ENCODE data around the gene TOMM22.

Gene TOMM22

DNA sequence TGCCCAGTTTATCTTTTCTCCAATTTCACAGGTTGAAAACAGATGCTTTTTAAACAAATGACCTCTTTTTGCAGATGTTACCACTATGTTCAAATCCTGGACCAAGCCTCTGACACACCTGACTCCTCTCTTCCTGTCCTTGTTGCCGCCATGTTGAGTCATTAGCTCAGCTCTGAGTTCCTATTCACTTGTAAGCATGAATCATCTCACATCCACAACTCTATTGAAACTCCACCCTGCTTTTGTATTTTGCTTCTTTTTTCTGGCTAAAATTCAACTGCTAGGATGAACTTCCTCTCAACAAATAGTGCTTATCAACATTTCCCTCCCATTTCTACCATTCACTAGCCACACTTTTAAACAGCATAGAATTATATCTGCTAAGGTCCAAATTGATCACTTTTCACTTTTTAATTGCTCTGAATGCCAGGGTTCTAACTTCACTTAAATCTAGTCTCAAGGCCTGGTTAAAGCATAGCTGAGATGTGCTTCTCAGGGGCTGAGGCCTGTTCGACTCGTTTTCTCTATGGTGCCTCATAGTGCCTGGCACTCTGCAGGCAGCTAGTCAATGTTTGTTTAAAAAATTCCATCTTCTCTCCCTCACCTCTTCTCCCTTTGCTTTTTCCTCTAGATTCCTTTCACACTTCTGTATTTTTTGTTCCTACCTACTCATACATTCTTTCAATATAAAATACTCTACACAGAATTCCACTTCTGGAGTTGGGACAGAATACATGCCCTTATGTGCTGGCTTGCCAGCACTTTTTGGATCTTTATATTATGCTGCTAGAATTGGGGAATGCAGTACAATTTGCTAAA, 15.1 kb downstream of the TOMM22 start:
- DNase-seq (ENCODE audit: low spot score), result peak; percentile 66

DNA sequence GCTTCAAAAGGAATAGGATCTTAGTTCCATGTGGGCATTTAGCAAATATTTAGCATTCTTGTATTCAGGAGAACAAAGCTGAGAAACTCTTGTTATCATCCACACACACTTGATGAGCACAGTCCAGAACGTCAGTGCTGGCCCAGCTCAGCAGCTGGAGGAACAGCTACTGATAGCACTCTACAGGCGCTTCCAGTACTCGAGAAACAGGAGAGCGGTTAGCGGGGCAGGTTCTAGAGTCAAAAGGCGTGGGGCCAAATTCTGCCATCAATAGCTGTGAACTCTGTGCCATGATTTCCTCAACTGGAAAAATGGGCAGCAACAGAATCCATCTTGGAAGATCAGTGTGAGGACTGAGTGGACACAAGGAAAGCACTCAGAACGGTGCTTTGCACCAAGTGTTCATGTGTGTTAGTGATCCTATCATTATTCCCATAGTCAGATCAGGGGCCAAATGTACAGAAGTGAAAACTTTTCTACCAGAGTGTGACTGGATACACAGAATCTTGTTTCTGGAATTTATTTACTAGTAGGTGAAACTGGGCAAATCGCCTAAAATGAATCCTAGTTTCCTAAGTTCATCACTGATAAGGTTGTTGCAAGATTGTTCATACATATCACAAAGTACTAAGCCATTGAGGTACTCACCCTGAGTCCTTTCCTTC, 15.8 kb downstream of the TOMM22 start:
- DNase-seq (ENCODE audit: low spot score), result no peak

DNA sequence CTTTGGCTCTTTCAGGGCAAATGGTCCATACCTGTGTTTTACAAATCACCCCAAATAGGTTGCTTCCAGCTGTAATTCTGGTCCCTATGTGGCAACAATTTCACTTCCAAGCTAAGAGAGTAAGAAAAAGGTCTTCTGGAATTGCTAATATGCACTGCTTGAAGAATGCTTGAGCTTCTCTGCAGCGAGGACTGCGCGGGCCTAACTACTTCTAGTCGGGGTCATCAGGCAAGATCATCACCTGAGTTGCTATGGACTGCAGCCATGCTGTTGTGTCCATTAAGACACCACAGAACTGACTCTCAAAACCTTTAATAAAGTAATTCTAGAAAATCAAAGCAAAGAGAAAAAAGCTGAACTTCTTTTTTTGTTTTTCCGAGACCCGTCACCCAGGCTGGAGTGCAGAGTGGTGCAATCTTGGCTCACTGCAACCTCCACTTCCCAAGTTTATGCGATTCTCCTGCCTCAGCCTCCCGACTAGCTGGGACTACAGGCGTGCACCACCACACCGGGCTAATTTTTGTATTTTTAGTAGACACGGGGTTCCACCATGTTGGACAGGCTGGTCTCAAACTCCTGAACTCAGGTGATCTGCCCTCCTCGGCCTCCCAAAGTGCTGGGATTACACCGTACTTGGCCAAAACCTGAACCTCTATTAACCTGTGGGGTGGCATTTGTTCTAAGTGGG, 16.8 kb downstream of the TOMM22 start:
- no peak for DNase-seq (ENCODE audit: low spot score)

- DNase-seq (ENCODE audit: low spot score), result no peak
Measured at GRCh38 chr22:38699143-38699542, 17.4 kb downstream of the TOMM22 start.

DNA sequence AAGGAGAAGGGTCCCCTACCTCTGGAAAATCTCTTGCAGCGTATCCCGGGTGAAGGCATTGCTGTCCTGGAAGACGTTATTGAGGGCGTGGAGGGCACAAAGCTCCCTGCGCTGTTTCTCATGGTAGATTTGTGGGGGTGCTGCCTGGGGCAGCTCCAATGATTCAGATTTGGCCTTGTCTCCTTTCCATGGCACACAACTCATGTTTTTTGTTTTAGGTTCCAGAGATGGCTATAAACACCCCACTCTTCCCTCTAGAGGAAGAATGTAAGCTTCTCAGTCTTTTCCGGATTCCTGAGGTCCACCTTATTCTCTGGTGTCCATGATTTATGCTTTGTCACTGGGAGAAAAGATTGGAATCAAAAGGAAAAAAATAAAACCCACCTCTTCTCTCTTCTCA, 18.0 kb downstream of the TOMM22 start:
- DNase-seq (ENCODE audit: low spot score), result peak; percentile 42

GRCh38 chr22:38700270-38700788, 18.6 kb downstream of the TOMM22 start:
- peak; percentile 74 for DNase-seq (ENCODE audit: low spot score)

DNA sequence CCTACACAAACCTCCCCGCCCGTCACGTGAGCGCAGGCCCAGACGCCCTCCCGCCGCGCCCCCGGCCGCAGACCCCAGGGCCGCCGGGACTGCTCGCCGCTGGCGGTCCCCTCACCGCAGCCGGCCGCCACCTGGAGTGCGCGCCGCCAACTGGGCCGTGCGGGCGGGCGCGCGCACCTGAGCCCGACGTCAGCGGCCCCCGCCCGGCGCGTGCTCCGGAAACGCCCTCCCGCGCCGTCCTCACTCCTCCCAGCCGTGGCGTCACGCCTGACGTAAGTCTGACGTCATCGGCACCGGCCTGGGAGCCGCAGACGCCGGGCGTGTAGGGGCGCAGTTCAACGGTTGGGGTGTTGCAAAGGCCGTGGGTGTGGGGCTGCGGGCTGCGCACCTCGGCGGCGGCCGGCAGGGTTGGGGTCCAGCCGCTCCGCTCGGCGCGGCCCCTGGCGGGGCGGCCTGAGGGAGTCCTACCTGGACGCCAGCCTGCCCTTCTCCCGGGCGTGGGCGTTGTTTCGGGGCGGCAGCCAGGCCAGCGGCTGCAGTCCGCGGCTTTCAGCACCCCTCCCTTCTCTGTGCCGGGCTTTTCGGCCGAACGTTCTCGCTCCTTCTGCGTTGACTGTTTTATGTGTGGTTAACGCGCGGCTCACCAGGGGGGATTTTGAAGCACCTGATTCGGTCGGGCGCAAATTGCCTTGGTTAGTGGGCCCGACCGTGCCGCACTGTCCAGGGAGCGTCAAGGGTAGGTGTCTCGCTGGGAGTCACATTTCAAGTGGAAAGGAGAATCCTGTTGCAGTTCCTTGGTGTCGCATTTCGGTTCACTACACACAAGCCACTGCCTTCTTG, 19.3 kb downstream of the TOMM22 start, which contains the start of gene JOSD1:
Gene JOSD1 (minus strand): TSS at position 155 of the 840 bp plus-strand sequence. CDS start 956 bp downstream, outside the sequence.
- peak; percentile 94 for DNase-seq (ENCODE audit: low spot score)

DNA sequence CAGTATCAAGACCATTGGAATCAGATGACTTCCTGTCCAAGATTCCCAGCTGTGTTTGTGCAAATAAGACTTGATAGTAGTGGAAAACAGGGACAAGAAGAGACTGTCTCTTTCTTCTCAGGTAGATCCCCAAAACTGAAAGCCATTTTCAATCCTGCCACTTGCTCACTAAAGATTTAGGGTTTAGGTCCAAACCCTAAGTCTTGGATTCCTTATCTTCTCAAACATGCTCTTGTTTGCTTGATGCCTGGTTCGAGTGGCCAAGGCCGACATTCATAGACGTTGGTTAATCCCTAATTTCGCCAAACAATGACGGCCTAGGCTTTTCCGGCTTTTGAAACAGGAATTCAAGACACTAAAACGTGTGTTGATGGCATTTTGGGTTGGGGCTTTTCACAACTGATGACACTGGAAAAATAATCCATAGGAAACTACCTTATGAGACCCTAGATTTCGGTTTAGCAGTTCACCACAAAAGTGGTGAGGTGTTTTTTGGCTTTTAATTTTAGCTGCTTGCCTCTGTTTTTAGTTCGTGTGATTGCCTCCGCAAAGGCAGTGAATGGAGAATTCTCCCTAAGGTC, 23.0 kb downstream of the TOMM22 start:
- DNase-seq (ENCODE audit: low spot score), result no peak

DNA sequence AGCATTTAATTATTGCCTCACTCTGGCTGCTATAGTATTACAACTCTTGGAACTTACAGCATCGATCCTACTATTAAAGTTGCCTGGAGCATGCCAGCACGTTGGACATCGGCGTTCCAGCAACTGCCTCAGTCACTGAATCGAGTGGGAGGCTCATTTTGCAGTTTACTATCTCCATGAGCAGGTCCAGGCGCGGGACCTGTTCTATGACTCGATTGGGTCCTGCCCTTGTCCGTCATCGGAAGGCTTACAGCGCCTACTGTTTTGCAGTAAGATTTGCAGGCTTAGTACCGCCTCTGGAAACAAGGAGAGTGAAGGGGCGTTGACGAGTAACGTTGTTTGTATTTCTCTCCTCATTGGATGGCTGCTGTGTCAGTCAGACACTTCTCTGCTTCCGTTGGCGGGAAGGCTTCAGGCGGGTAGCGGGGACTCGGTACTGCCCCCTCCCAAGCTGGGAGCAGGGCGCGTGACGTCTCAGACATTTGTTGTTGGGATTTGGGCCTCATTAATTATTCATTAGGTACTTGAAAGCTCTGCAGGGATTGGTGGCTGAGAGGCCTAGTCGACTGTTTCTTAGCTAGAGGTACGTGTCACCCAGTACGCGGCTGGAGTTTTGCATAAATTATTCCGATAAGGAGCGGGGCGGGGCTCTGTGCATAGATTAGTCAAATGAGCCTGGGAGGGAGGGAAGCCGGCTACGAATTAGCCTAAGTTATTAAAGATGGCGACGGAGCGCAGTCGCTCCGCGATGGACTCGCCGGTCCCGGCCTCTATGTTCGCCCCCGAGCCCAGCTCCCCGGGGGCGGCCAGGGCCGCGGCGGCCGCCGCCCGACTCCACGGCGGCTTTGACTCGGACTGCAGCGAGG, 23.7 kb downstream of the TOMM22 start, which contains the start of gene GTPBP1:
Gene GTPBP1 (plus strand): TSS at position 710 of the 866 bp plus-strand sequence. CDS start 12 bp downstream, at position 722.
- DNase-seq (ENCODE audit: low spot score), result peak; percentile 98

GRCh38 chr22:38706101-38706900, 24.5 kb downstream of the TOMM22 start:
- peak; percentile 54 for DNase-seq (ENCODE audit: low spot score)

DNA sequence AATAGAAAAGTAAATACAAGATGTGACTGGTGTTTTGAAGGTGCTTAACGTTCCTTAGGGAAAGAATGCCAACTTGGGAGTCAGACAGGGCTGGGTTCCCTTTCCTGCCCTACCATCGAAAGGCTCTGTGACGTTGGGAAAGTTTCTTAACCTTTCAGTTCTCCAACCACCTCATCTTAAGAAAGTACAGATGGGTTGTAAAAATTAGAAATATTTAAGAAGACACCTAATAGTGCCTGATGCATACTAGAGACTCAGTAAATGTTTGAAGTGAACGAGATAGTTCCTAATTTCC, 25.1 kb downstream of the TOMM22 start:
- DNase-seq (ENCODE audit: low spot score), result no peak

GRCh38 chr22:38707346-38707745, 25.6 kb downstream of the TOMM22 start:
- DNase-seq (ENCODE audit: low spot score), result no peak

DNA sequence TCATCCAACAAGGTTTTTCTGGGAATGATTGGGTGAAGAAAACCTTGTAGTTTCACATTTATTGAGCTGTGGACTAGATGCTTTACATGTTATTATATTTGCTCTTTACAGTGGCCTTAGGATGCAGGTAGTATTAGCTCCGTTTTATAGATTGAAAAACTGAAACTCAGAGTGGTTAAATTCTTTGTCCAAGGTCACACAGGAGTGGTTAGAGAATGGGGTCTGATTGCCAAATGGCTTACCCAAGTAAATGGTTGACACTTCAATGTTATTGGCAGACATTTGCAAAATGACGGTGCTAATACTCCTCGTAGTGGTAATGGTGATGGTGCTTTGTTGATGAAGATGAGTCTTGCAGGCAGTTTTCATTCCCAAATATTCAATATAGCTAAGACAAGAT, 26.2 kb downstream of the TOMM22 start:
- DNase-seq (ENCODE audit: low spot score), result no peak

DNA sequence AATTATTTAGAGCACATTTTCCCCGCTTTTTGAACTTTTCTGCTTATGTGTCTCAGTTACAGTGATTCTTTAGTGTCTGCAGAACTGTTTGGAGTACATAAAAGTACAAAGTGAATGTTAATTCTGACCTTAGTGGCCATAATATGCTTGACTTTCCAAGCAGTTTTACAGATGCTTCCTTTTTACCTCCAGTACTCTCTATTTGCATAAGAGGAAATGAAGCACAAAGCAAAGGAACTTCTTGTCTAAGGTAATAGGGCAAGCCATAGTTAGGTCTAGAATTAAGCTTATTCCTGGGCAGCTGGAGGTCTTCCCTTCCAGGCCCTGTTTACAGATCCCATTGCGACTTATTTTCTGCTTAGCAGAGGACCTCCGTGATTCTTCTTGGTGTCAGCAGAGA, 27.5 kb downstream of the TOMM22 start:
- no peak for DNase-seq (ENCODE audit: low spot score)

GRCh38 chr22:38710351-38710750, 28.6 kb downstream of the TOMM22 start:
- DNase-seq (ENCODE audit: low spot score), result no peak

- DNase-seq (ENCODE audit: low spot score), result no peak
Measured at GRCh38 chr22:38710866-38711265, 29.1 kb downstream of the TOMM22 start.

- DNase-seq (ENCODE audit: low spot score), result no peak
Measured at GRCh38 chr22:38712486-38713207, 30.9 kb downstream of the TOMM22 start.

- no peak for DNase-seq (ENCODE audit: low spot score)
Measured at GRCh38 chr22:38713921-38714320, 32.2 kb downstream of the TOMM22 start.

Measured in AG08396 (cell line).